Activated naive CD8-positive, alpha-beta T cell treated with anti-CD3 and anti-CD28 coated beads, Interleukin-2, amount 10 ng/mL, durations not matched to agents 7 days and 5 days (primary cell): ENCODE measurements around the gene SYCP3. TPM values are rescaled to one million over a fixed set of nuclear protein-coding genes. Genes with fewer than 3 reads are reported as not detected.

Experiments used
- total RNA-seq, 2 experiments: library from RNA; stranded (reverse); gene quantifications; one replicate each; pipeline ENCODE4 v1.2.3, GENCODE V29; 2021

Gene SYCP3
- total RNA-seq, 2 experiments from 2014 or later = 0.94 to 1.1 TPM

Other genes starting within 250 kb of the SYCP3 start
- gene MYBPC1, start 144.5 kb downstream of the SYCP3 start, total RNA-seq = not detected
- gene CHPT1, start 41.8 kb downstream of the SYCP3 start, total RNA-seq = 10 to 100 TPM; 13.3 to 16.2 TPM
- 10 to 100 TPM; 89.5 to 91.1 TPM for gene GNPTAB, start 91.5 kb upstream of the SYCP3 start, total RNA-seq
- 1 to 10 TPM; 2.3 to 4.1 TPM for gene DRAM1, start 138.1 kb upstream of the SYCP3 start, total RNA-seq